Heart left ventricle (tissue), 13 donors: ENCODE measurements around the gene RRM2.

Experiments used
- CTCF ChIP-seq, 12 donors: fragments of 200-600 bp; sonication (generic) in 4 of 12; IDR thresholded peaks; one replicate each; pipeline versions ENCODE4 v1.5.0 to v1.8.0; 2018 to 2022; ENCODE audit warnings: antibody characterized with exemption in 12 of 12, mild to moderate bottlenecking in 5 of 12
- POLR2A ChIP-seq, 2 donors: fragments of 450-650 bp; IDR thresholded peaks; one replicate each; pipeline ENCODE4 v1.6.1; 2017; ENCODE audit warnings: antibody characterized with exemption in 2 of 2, mild to moderate bottlenecking in 2 of 2, moderate library complexity in 2 of 2
- donor health status: ischemic (EF 13 %, LVEDD 7.1; RV severe dilation, severe dysfunction).
- donor health status: DM: no; HTN: yes; CAD: no.
- donor health status: DM: no; HTN: no; CAD: no.
- donor health status: ischemic (EF 25% LVEDD 6.9; RV normal size, moderate dysfunction).
- donor health status: ischemic (EF 25% LVEDD 5.7; RV mildly dilated, moderate dysfunction).
- donor health status: ischemic (EF 35%, LVEDD 5.7; RV mildly dilated, moderate dysfunction).
- donor health status: nonischemic (EF 11% LVEDD 7.7; RV severe dilation, severe dysfunction).
- donor health status: DM: yes; HTN: yes; CAD: no.
- donor health status: PGD.
- donor health status: ischemic (EF 29% LVEDD 5.4; RV normal size, mild dysfunction).
- donor health status: nonischemic (EF 23%, LVEDD 6.1; RV moderate dilation, normal function).

- no peak for TF ChIP-seq CTCF (IDR thresholded peaks at IDR 0.05)
- no peak for TF ChIP-seq POLR2A (IDR thresholded peaks at IDR 0.05)
Measured at GRCh38 chr2:10073706-10074105, 48.8 kb upstream of the RRM2 start.
